Brain microvascular endothelial cell (primary cell): ENCODE measurements around the gene RCOR2.

Experiments used
- DNase-seq: peaks from one replicate; pipeline ENCODE4 v3.0.0-alpha.2; 2020
- H3K27ac ChIP-seq: fragments of 250-450 bp; sonication (Bioruptor Pico); 2 replicates; pipeline ENCODE4 v1.5.1; 2020; ENCODE audit warnings: mild to moderate bottlenecking, moderate library complexity
- H3K27me3 ChIP-seq: fragments of 250-450 bp; sonication (Bioruptor Pico); replicated peaks from 2 replicates; pipeline ENCODE4 v1.5.1; 2020; ENCODE audit warnings: mild to moderate bottlenecking
- H3K36me3 ChIP-seq: fragments of 250-450 bp; sonication (Bioruptor Pico); replicated peaks from 2 replicates; pipeline ENCODE4 v1.5.1; 2020; ENCODE audit warnings: mild to moderate bottlenecking
- H3K4me3 ChIP-seq: 2 replicates; pipeline ENCODE4 v1.5.1; 2011; ENCODE audit warnings: low read depth, mild to moderate bottlenecking, control low read depth, low read length, moderate library complexity
- in situ Hi-C: cut with HindIII; loops from 2 replicates; pipeline ENCODE4 v1.10.0; 2017; ENCODE audit warnings: low sequenced_read_pairs, low pct_ligation_motif_present
- TF ChIP-seq, protein P1 (sequence below): IDR thresholded peaks from 2 replicates; pipeline ENCODE4 v1.5.1; 2011; ENCODE audit warnings: low read depth, mild to moderate bottlenecking, moderate library complexity, low read length, control low read depth, inconsistent platforms; ENCODE audit errors: missing control alignments

RCOR2 gene

DNA sequence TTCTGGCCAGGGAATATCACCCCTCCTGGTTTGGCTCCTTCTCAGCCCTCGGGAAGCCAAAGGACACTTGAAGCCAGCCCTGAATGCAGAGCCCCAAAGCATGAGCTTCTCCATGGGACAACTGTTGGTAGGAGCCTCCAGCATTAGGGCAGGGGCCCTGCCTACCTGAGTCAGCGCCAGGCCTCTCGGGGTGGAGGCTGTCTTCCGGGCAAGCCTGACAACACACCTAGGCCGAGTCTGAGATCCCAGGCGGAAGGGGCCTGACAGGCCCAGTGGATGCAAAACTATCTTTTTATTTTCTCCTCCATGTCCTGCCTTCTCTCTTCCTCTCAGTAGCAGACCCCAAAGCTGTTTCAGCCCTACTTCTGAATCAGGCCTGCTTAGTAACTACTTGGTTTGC lies 27.6 kb downstream of the RCOR2 start:
- Histone ChIP-seq H3K4me3 (no peak overlapping the region), H3K36me3 (no peaks in the 10 kb centered on the region), H3K27ac (no peak overlapping the region), H3K27me3 (no peaks in the 10 kb centered on the region)
- TF ChIP-seq, protein P1, sequence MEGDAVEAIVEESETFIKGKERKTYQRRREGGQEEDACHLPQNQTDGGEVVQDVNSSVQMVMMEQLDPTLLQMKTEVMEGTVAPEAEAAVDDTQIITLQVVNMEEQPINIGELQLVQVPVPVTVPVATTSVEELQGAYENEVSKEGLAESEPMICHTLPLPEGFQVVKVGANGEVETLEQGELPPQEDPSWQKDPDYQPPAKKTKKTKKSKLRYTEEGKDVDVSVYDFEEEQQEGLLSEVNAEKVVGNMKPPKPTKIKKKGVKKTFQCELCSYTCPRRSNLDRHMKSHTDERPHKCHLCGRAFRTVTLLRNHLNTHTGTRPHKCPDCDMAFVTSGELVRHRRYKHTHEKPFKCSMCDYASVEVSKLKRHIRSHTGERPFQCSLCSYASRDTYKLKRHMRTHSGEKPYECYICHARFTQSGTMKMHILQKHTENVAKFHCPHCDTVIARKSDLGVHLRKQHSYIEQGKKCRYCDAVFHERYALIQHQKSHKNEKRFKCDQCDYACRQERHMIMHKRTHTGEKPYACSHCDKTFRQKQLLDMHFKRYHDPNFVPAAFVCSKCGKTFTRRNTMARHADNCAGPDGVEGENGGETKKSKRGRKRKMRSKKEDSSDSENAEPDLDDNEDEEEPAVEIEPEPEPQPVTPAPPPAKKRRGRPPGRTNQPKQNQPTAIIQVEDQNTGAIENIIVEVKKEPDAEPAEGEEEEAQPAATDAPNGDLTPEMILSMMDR: no peak
- in situ Hi-C loops: no loop called here
- no peak for DNase-seq

DNA sequence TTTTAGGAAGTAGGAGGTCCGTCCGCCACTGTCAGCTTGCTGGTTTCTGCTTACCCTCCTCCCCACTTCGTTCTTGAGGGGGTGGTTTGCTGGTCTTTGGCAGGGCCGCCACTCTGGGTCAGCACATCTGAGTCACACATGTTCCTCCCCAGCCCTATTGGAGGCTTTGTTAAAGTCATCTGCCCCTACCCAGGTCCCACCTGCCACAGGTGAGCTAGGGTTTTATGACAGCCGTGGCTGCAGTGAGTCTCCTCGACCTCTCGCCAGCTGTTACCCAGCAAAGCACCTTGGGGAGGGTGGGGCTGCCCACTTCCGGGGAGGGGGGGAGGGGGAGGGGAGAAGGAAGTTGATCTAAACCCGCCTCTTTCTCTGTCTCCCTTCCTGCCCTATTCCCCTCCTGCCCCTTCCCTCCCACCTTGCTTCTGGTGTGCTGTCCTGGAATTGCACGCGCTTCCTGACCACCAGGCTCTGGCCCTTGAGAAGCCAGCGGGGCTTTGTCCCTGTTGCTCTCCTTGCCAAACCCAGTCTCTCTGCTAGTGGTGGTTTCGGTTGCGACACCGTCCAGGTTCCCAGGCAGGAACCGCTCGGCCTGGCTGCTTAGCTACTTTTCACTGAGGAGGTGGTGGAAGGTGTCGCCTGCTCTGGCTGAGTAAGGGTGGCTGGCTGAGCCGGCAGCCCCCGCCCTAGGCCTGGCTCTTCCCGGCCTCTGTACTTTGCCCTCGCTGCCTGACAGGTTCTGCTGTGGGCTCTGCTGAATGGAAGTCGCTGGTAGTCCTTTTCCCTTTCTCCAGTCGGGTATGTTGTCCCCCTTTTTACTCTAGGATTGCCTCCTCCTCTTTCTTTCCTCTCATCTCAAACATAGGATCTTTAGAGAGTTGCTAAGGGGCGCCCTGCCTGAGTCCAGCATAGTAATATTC lies 28.5 kb downstream of the RCOR2 start:
- no peak overlapping the region for H3K4me3 ChIP-seq
- no peaks in the 10 kb centered on the region for H3K36me3 ChIP-seq
- no peaks in the 10 kb centered on the region for H3K27me3 ChIP-seq
- TF ChIP-seq, protein P1: no peak
- H3K27ac ChIP-seq: no peak overlapping the region
- in situ Hi-C loops: no loop called here
- peak; percentile 46 for DNase-seq

DNA sequence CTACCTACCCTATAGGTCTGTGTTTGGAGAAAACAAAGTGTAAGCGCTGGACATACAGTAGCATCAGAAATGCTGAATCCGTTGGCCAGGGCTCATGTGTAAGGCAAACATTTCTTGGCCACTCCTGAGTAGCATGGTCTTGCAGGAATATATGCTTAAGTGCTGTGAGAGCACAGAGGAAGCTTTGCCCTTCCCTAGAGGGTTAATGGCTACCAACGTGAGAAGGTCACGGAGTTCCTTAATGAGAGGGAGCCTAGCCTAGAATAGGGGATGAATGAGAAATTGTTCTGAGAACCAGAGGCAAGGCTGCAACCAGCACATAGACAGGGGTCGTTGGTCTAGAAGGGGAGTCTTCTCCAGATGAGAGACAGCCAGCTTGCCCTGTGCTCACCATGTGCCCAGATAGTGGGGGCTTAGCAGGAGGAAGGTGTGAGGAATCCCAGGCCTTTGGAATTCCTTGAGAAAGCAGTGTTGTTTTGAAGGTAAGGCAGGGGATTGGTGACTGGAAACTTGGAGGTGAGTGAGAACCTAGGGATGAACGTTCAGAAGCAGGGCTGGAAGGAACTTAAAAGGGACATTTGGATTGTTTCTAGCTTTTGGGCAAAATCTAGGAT lies 29.5 kb downstream of the RCOR2 start:
- H3K4me3 ChIP-seq: no peak overlapping the region
- H3K27me3 ChIP-seq: no peaks in the 10 kb centered on the region
- DNase-seq: no peak
- no peaks in the 10 kb centered on the region for H3K36me3 ChIP-seq
- TF ChIP-seq, protein P1: no peak
- H3K27ac ChIP-seq: no peak overlapping the region
- in situ Hi-C loops: no loop called here

DNA sequence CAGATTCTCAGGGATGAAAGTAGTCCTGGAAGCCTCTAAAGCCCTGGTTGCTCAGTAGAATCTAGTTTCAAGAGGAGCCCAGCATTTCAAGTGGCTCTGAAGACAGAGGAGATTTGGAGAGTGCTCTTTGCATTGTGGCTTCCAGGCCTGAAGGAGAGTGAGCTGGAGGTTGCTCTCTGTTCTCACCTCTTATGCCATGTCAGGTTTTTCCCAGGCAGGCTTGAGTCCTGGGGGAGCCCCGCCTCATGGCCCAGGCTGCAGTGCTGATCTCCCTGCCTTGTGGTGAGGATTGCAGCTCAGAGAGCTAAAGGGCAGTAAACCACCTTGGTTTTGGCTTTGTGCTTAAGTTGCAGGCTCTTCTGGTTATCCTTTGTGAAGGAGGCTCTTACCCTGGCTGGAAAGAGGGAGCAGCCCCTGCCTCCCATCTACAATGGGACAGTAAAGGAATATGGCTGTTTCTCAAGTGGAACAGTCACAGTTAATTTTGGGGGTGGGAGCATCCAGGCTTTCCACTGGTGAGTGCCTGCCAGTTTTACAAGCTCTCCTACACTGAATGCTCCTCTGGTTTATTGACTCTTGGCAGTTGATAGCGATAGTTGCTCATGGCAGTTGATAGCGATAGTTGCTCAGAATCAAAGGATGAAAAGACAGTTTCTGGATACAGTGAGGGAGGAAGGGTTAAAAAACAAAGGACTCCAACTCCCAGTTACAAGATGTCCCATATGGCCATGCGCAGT lies 32.6 kb downstream of the RCOR2 start:
- TF ChIP-seq, protein P1: no peak
- Histone ChIP-seq H3K4me3 (no peak overlapping the region), H3K27ac (no peak overlapping the region), H3K27me3 (no peaks in the 10 kb centered on the region), H3K36me3 (no peaks in the 10 kb centered on the region)
- DNase-seq: no peak
- in situ Hi-C loops: no loop called here

DNA sequence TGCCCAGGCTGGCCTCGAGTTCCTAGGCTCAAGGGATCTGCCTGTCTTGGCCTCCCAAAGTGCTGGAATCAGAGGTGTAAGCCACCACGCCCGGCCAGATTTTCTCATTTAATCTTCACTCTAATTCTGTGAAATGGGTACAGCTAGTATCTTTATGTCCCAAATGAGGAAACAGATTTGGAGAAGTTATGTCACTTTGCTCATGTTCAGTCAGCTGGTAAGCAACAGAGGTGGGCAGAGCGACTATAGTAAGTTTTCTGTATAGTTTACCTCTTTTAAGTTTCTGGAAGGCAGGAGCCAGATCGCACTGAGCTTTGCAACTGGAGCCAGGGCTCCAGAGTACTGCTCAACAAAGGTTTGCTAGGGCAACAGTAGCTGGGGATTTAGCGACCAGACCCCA lies 33.2 kb downstream of the RCOR2 start:
- TF ChIP-seq, protein P1: no peak
- Histone ChIP-seq H3K4me3 (no peak overlapping the region), H3K27me3 (no peaks in the 10 kb centered on the region), H3K27ac (no peak overlapping the region), H3K36me3 (no peaks in the 10 kb centered on the region)
- no peak for DNase-seq
- in situ Hi-C loops: no loop called here
